Fibroblast of mammary gland (primary cell): ENCODE results near the gene TMEM252.
A peak's percentile ranks its signal among the peaks of the same experiment; 100 is the strongest.

Source experiments
- DNase-seq: peaks from one replicate; pipeline ENCODE4 v3.0.0-alpha.2; 2010; ENCODE audit warnings: low read depth
- H3K4me3 ChIP-seq: 2 replicates; pipeline ENCODE4 v1.5.1; 2011; ENCODE audit warnings: low read depth, mild to moderate bottlenecking, low read length, moderate library complexity; ENCODE audit not compliant: control insufficient read depth
- TF ChIP-seq, protein P1 (sequence below): conservative IDR thresholded peaks from 2 replicates; pipeline ENCODE4 v1.5.1; 2011; ENCODE audit warnings: low read depth, low read length, inconsistent platforms; ENCODE audit not compliant: control insufficient read depth, insufficient read depth

TMEM252 gene

DNA sequence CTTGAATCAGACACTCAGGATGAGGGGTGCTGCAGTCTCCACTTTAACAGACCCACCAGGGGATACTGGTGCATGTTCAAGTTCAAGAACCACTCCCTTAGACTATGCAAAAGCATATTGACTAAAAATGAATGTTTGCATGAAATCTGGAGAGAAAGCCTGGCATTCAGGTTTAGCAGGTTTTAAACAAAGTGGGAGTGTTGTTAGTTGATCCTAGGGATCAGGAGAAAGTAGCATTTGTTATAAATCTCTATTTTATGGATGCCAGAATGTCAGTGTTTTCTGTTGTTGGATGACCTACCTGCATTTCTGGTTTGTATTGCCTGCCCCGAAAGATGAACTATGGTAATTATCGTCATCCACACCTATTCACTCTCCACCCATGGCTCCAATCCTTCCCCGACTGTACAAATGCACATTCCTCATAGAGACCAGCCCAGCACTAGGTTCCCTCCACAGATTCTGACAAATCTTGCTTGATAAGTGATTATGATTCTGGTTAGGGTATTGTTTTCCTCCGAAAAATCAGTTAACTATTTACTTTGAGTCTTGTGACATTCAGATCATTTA, 17.2 kb downstream of the TMEM252 start:
- TF ChIP-seq, protein P1, sequence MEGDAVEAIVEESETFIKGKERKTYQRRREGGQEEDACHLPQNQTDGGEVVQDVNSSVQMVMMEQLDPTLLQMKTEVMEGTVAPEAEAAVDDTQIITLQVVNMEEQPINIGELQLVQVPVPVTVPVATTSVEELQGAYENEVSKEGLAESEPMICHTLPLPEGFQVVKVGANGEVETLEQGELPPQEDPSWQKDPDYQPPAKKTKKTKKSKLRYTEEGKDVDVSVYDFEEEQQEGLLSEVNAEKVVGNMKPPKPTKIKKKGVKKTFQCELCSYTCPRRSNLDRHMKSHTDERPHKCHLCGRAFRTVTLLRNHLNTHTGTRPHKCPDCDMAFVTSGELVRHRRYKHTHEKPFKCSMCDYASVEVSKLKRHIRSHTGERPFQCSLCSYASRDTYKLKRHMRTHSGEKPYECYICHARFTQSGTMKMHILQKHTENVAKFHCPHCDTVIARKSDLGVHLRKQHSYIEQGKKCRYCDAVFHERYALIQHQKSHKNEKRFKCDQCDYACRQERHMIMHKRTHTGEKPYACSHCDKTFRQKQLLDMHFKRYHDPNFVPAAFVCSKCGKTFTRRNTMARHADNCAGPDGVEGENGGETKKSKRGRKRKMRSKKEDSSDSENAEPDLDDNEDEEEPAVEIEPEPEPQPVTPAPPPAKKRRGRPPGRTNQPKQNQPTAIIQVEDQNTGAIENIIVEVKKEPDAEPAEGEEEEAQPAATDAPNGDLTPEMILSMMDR = no peak
- no peak overlapping the region for H3K4me3 ChIP-seq
- no peak for DNase-seq

DNA sequence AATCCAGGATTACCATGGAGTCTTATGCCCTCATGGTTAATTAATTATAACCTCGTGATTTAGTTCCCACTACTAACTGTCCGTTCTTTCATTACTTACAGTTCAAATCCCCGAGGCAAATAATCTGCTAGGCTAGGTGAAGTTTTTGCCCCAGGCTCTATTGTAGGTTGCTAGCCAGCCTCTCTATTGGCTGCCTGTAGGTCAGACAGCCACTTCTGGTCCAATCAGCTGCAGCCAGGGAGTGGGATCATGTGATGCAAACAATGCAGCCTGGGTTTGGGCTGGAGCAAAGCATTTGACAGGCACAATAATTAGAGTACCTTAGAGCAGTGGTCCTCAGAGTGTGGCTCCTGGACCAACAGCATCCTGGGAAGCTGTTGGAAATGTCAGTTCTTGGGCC, 17.7 kb downstream of the TMEM252 start:
- H3K4me3 ChIP-seq = no peak overlapping the region
- TF ChIP-seq, protein P1 = no peak
- DNase-seq = no peak

DNA sequence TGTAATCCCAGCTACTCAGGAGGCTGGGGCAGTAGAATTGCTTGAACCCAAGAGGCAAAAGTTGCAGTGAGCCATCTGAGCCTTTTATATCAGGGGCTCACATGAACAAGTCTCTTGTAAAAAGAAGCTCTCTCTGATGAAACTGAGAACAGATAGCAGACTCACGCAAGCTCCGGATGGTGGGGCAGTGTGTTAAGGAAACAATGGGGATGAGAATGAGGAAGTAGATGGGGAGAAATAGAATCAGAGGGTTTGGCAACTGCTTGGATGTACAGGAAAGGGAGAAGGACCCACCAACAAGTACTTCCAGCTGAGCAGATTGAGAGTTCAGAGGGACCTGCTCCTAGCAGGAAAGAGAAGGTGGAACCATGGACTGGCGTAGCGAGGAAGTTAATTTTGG, 18.6 kb downstream of the TMEM252 start:
- TF ChIP-seq, protein P1 = no peak
- H3K4me3 ChIP-seq = no peak overlapping the region
- no peak for DNase-seq

DNA sequence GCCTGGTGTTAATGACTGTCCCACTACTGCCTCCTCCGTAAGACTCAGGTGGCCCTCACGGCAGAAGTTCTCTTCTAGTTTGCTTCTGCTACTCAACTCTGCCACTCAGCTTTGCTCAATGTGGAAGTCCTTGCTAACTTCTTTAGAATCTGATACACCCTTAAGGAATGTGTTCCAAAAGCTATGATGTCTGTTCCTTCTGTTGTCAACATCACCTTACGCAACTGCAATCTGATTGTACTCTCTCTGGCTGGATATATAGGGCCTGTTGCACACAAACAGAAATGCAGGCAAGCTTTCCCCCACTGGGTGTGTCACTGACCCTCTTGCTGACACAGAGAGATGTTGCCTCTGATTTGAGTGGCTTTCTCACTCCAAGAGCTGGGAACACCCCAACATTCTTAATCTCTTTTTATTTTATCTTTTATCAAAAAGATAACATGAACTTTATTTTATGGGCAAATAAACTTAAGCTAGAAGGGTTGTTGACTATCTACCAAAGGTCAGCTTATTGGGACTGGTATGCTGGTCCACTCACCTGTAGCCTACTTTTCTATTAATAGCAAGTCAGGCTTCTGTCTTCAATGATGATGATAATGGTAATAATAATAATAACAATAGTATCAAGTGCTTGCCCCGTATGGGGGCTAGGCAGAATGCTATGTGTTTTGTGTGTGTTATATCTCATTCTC, 25.2 kb downstream of the TMEM252 start:
- no peak overlapping the region for H3K4me3 ChIP-seq
- TF ChIP-seq, protein P1 = no peak
- peak; percentile 82 for DNase-seq

DNA sequence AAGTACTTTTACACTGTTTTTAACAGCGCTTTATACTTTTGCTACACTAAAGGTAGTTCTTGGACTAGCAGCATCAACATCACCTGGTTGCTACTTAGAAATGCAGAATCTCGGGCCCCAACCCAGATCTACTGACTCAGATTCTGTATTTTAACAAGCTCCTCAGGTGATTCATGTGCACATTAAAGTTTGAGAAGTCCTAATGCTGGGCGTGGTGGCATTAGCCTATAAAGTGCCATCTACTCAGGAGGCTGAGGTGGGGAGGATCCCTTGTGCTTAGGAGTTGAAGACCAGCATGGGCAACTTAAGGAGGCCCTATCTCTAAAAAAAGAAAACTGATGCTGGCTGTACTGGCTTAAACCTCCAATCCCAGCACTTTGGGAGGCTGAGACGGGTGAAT, 26.7 kb downstream of the TMEM252 start:
- TF ChIP-seq, protein P1 = no peak
- DNase-seq = no peak
- H3K4me3 ChIP-seq = no peak overlapping the region

DNA sequence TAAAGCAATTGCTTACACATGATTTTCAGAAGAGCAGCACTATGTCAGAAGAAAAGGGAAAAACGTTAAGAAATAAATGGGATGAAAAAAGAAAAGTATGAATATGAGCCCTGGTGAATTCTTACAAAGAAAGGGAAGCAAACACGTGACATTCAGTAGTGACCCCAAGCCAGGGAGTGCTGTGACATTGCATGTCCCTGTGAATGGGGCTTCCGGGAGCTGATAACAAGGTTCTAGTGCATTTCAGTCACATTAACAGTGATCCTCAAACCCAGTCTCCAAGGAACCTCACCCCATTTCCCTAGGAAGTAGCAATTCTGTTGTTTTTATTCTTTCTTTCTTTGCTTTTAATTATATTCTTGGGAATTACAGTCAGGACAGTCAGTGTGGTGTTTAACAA, 27.3 kb downstream of the TMEM252 start:
- TF ChIP-seq, protein P1 = no peak
- DNase-seq = no peak
- H3K4me3 ChIP-seq = no peak overlapping the region
